ENCODE results near the gene ZP4. TPM values are rescaled to one million over a fixed set of nuclear protein-coding genes. Genes with fewer than 3 reads are reported as not detected.

ZP4 gene
- total and polyA plus RNA-seq, 2 of the 4 experiments (the other 2 are of a cell fraction): not detected

DNA sequence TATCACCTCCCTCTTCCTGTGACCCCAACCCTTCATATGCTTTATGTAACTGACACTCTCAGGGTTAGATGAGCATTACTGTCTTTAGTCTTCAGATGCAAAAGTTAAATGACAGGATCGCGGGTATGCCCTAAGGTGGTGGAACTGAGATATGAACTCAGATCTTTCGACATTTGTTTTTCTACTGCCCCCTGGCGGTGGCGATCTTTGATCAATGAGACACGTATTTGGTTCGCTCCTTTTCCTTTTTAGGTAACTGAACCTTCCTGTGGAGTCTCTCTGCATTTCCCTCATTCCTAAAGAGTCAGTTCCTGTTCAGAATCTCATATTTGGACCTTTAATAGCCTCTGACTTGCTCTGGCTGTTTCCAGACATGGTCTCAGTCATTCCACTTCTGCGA lies 47.8 kb upstream of the ZP4 start:
- no peak overlapping the region for H3K27ac ChIP-seq (ENCODE audit: insufficient read depth, low read length)
- no peak overlapping the region for H2AK5ac ChIP-seq (ENCODE audit: low read depth, low read length)
- H3K56ac ChIP-seq (ENCODE audit: extremely low read depth, insufficient read depth, low read length): no peak overlapping the region
- H2BK15ac ChIP-seq (ENCODE audit: low read depth, low read length): no peak overlapping the region
- H2BK20ac ChIP-seq (ENCODE audit: low read depth, low read length): no peak overlapping the region
- H3K36me3 ChIP-seq (ENCODE audit: control insufficient read depth, insufficient read depth, low read length): no peaks in the 10 kb centered on the region
- no peaks in the 10 kb centered on the region for H3K4me1 ChIP-seq (ENCODE audit: control insufficient read depth, insufficient read depth, low read length)
- DNase-seq (no peak), ATAC-seq (ENCODE audit: low read depth) (no peak)
- no peak overlapping the region for H3K4me3 ChIP-seq (ENCODE audit: insufficient read depth, low read depth, low read length)
- no peaks in the 10 kb centered on the region for H3K79me1 ChIP-seq (ENCODE audit: low read depth in 1 of 2, low read length in 2 of 2)
- H2AK9ac ChIP-seq (replicated peaks; ENCODE audit: low read depth, low read length, poor library complexity): no peak overlapping the region
- H3K9me1 ChIP-seq (ENCODE audit: insufficient read depth, low read length): no peaks in the 10 kb centered on the region
- H3K14ac ChIP-seq (replicated peaks; ENCODE audit: low read depth, low read length): no peak overlapping the region
- H2AFZ ChIP-seq (replicated peaks; ENCODE audit: low read length, poor library complexity): no peak overlapping the region
- H4K5ac ChIP-seq (ENCODE audit: low read depth, low read length): no peak overlapping the region
- no peak overlapping the region for H2BK5ac ChIP-seq (ENCODE audit: low read depth, low read length, poor library complexity, severe bottlenecking)
- WGBS, 2 experiments (ENCODE audit: extremely low coverage in 2 of 2, insufficient read length in 1 of 2): 83% methylated on average over 4 of the region's 8 CpGs; no CpG with 5 or more reads in 1 of the 2 experiments
- H3K9ac ChIP-seq (ENCODE audit: low read depth, low read length): no peak overlapping the region
- no TSS peak for BruUV-seq (replicated peaks)
- intact Hi-C loops (cut with micrococcal nuclease) (no loop called here), dilution Hi-C loops (cut with HindIII; ENCODE audit: low sequenced_read_pairs, unreplicated experiment) (no loop called here), in situ Hi-C loops (cut with MboI; ENCODE audit: low sequenced_read_pairs) (no loop called here)
- no peaks in the 10 kb centered on the region for H4K20me1 ChIP-seq (ENCODE audit: insufficient read depth, low read length)
- H3K18ac ChIP-seq (ENCODE audit: low read depth, low read length): no peak overlapping the region
- no peak overlapping the region for H3K4me2 ChIP-seq (ENCODE audit: low read depth, low read length)
- H4K8ac ChIP-seq (ENCODE audit: low read depth in 2 of 2, low read length in 2 of 2): no peak overlapping the region
- no peak overlapping the region for H2BK120ac ChIP-seq (ENCODE audit: low read depth, low read length)
- ChIA-PET CTCF (no interaction called here), POLR2A (ENCODE audit: unreplicated experiment) (no interaction called here)
- H4K91ac ChIP-seq (ENCODE audit: insufficient read depth, low read depth, low read length): no peak overlapping the region
- peaks cover 2% of the 10 kb centered on the region; the same call in 1 of the 2 replicates for H3K9me3 ChIP-seq (ENCODE audit: control insufficient read depth, insufficient read depth, low read length)
- TF ChIP-seq BHLHE40 (IDR thresholded peaks at IDR 0.05; ENCODE audit: low read depth, low read length): no peak
- 0 out of 2 replicates have a peak, but pooled peaks have one; percentile 4 for TF ChIP-seq CTCF (conservative IDR thresholded peaks at IDR 0.05; ENCODE audit: low read depth, low read length)
- TF ChIP-seq USF2 (IDR thresholded peaks at IDR 0.05; ENCODE audit: low read depth, low read length): no peak
- TF ChIP-seq RFX5 (IDR thresholded peaks at IDR 0.05; ENCODE audit: low read depth, low read length): no peak
- TF ChIP-seq RCOR1 (IDR thresholded peaks at IDR 0.05; ENCODE audit: insufficient replicate concordance, low read length): no peak
- no peaks in the 10 kb centered on the region for H3K27me3 ChIP-seq (ENCODE audit: control insufficient read depth, insufficient read depth, low read length)
- H3K4ac ChIP-seq (ENCODE audit: low read depth, low read length): no peak overlapping the region
- H3K23ac ChIP-seq (ENCODE audit: low read depth, low read length): no peak overlapping the region

All from IMR-90 (cell line).